IPS-20b (cell line): ENCODE data around the gene ADSS2.
A peak's percentile ranks its signal among the peaks of the same experiment; 100 is the strongest.
"Not testable (repeated sequence)": the region's sequence is repeated elsewhere in the genome, so short reads cannot be mapped to it uniquely, and the experiment has no call there.

Experiments
- H3K27ac ChIP-seq: one replicate; pipeline ENCODE4 v1.5.1; 2013; ENCODE audit warnings: low read length
- H3K27me3 ChIP-seq: 2 replicates; pipeline ENCODE4 v1.6.1; 2013; ENCODE audit warnings: mild to moderate bottlenecking, low read length, inconsistent platforms; ENCODE audit not compliant: insufficient read depth
- H3K36me3 ChIP-seq: 2 replicates; pipeline ENCODE4 v1.6.1; 2013; ENCODE audit warnings: low read depth, mild to moderate bottlenecking, inconsistent platforms, low read length, moderate library complexity; ENCODE audit not compliant: insufficient read depth
- H3K4me1 ChIP-seq: 2 replicates; pipeline ENCODE4 v1.6.1; 2013; ENCODE audit warnings: mild to moderate bottlenecking, control low read depth, inconsistent platforms, low read length, moderate library complexity; ENCODE audit not compliant: insufficient read depth
- H3K4me3 ChIP-seq: 2 replicates; pipeline ENCODE4 v1.5.1; 2013; ENCODE audit warnings: mild to moderate bottlenecking, low read length, inconsistent platforms
- H3K9ac ChIP-seq: 2 replicates; pipeline ENCODE4 v1.6.1; 2013; ENCODE audit warnings: low read depth, mild to moderate bottlenecking, inconsistent platforms, low read length, moderate library complexity
- H3K9me3 ChIP-seq: 2 replicates; pipeline ENCODE4 v1.6.1; 2013; ENCODE audit warnings: mild to moderate bottlenecking, low read depth, low read length, inconsistent platforms; ENCODE audit not compliant: insufficient read depth

The ADSS2 gene

GRCh38 chr1:244451539-244451950 lies at the start of gene ADSS2:
TSS of gene ADSS2 (minus strand) at chr1:244451909. CDS start at chr1:244451817, 92 bp downstream.
- Histone ChIP-seq H3K4me3 (peak within 1 kb of the TSS; percentile 73), H3K9ac (peak within 1 kb of the TSS; percentile 86), H3K27me3 (no peaks in the 10 kb centered on the region), H3K36me3 (0 out of 2 replicates have a peak, but pooled peaks cover 7% of the 10 kb centered on the region), H3K27ac (peak within 1 kb of the TSS; percentile 86), H3K9me3 (no peaks in the 10 kb centered on the region), H3K4me1 (peaks cover 52% of the 10 kb centered on the region)

GRCh38 chr1:244500515-244500914 lies 48.8 kb upstream of the ADSS2 start:
- not testable (repeated sequence) for H3K27me3 ChIP-seq, H3K36me3 ChIP-seq, H3K27ac ChIP-seq, H3K9me3 ChIP-seq, H3K4me3 ChIP-seq, H3K9ac ChIP-seq, H3K4me1 ChIP-seq

- not testable (repeated sequence) for H3K36me3 ChIP-seq, H3K4me1 ChIP-seq, H3K27ac ChIP-seq, H3K27me3 ChIP-seq, H3K4me3 ChIP-seq, H3K9ac ChIP-seq, H3K9me3 ChIP-seq
Observed at GRCh38 chr1:244499484-244499883, 47.8 kb upstream of the ADSS2 start.

GRCh38 chr1:244497805-244498204 lies 46.1 kb upstream of the ADSS2 start:
- Histone ChIP-seq H3K9ac (no peak overlapping the region), H3K27ac (no peak overlapping the region), H3K36me3 (no peaks in the 10 kb centered on the region), H3K4me3 (no peak overlapping the region), H3K27me3 (no peaks in the 10 kb centered on the region), H3K4me1 (peaks cover 10% of the 10 kb centered on the region), H3K9me3 (no peaks in the 10 kb centered on the region; the same call in 1 of the 2 replicates)

- no peaks in the 10 kb centered on the region for H3K36me3 ChIP-seq
- no peaks in the 10 kb centered on the region; the same call in 1 of the 2 replicates for H3K9me3 ChIP-seq
- H3K27ac ChIP-seq: no peak overlapping the region
- no peak overlapping the region for H3K4me3 ChIP-seq
- H3K4me1 ChIP-seq: peaks cover 6% of the 10 kb centered on the region; the same call in 1 of the 2 replicates
- no peak overlapping the region for H3K9ac ChIP-seq
- H3K27me3 ChIP-seq: no peaks in the 10 kb centered on the region
Observed at GRCh38 chr1:244496186-244496585, 44.5 kb upstream of the ADSS2 start.

- no peaks in the 10 kb centered on the region for H3K9me3 ChIP-seq
- H3K9ac ChIP-seq: no peak overlapping the region
- no peaks in the 10 kb centered on the region for H3K36me3 ChIP-seq
- no peak overlapping the region for H3K4me3 ChIP-seq
- H3K27ac ChIP-seq: no peak overlapping the region
- peaks cover 6% of the 10 kb centered on the region; the same call in 1 of the 2 replicates for H3K4me1 ChIP-seq
- no peaks in the 10 kb centered on the region for H3K27me3 ChIP-seq
Observed at GRCh38 chr1:244494653-244495052, 42.9 kb upstream of the ADSS2 start.

- not testable (repeated sequence) for H3K9ac ChIP-seq, H3K4me1 ChIP-seq, H3K36me3 ChIP-seq, H3K27ac ChIP-seq, H3K27me3 ChIP-seq, H3K9me3 ChIP-seq, H3K4me3 ChIP-seq
Observed at GRCh38 chr1:244484971-244485370, 33.3 kb upstream of the ADSS2 start.

GRCh38 chr1:244473059-244473605 lies 21.4 kb upstream of the ADSS2 start:
- Histone ChIP-seq H3K4me3 (no peak overlapping the region), H3K4me1 (no peaks in the 10 kb centered on the region), H3K27ac (no peak overlapping the region), H3K27me3 (no peaks in the 10 kb centered on the region), H3K36me3 (no peaks in the 10 kb centered on the region), H3K9me3 (no peaks in the 10 kb centered on the region), H3K9ac (no peak overlapping the region)

GRCh38 chr1:244466724-244467123 lies 15.0 kb upstream of the ADSS2 start:
- no peaks in the 10 kb centered on the region for H3K4me1 ChIP-seq
- H3K27me3 ChIP-seq: no peaks in the 10 kb centered on the region
- no peak overlapping the region for H3K4me3 ChIP-seq
- no peaks in the 10 kb centered on the region for H3K36me3 ChIP-seq
- H3K9ac ChIP-seq: no peak overlapping the region
- no peak overlapping the region for H3K27ac ChIP-seq
- H3K9me3 ChIP-seq: no peaks in the 10 kb centered on the region

- H3K9ac ChIP-seq: peak within 1 kb of the TSS; percentile 67; the same call in 1 of the 2 replicates
- H3K4me1 ChIP-seq: no peaks in the 10 kb centered on the region; the same call in none of the 2 replicates
- no peaks in the 10 kb centered on the region for H3K36me3 ChIP-seq
- peak within 1 kb of the TSS; percentile 36 for H3K27ac ChIP-seq
- peak within 1 kb of the TSS; percentile 67; the same call in 1 of the 2 replicates for H3K4me3 ChIP-seq
- no peaks in the 10 kb centered on the region for H3K27me3 ChIP-seq
- H3K9me3 ChIP-seq: peaks cover 11% of the 10 kb centered on the region
Observed at GRCh38 chr1:244461245-244462071, 9.7 kb upstream of the ADSS2 start, which contains the start of gene CATSPERE. TSS of gene CATSPERE (plus strand) at chr1:244461273. CDS start at chr1:244461430, 157 bp downstream.

- Histone ChIP-seq H3K27ac (no peak overlapping the region), H3K9ac (no peak overlapping the region), H3K36me3 (no peaks in the 10 kb centered on the region), H3K4me1 (peaks cover 7% of the 10 kb centered on the region), H3K27me3 (no peaks in the 10 kb centered on the region), H3K9me3 (peaks cover 11% of the 10 kb centered on the region), H3K4me3 (no peak overlapping the region)
Observed at GRCh38 chr1:244460197-244460596, 8.5 kb upstream of the ADSS2 start.

GRCh38 chr1:244458781-244459180 lies 7.1 kb upstream of the ADSS2 start:
- Histone ChIP-seq H3K4me3 (no peak overlapping the region), H3K9me3 (peaks cover 11% of the 10 kb centered on the region), H3K36me3 (no peaks in the 10 kb centered on the region), H3K27ac (no peak overlapping the region), H3K4me1 (peaks cover 18% of the 10 kb centered on the region), H3K27me3 (no peaks in the 10 kb centered on the region), H3K9ac (no peak overlapping the region)
